ENCODE data around the gene SCO2. TPM values are rescaled to one million over a fixed set of nuclear protein-coding genes. Genes with fewer than 3 reads are reported as not detected.
A peak's percentile ranks its signal among the peaks of the same experiment; 100 is the strongest.

Gene SCO2
- 1.6 TPM in 1 of 2 replicates, not detected in the other for total RNA-seq (2014; rRNA removed; shearing (Covaris generic))

DNA sequence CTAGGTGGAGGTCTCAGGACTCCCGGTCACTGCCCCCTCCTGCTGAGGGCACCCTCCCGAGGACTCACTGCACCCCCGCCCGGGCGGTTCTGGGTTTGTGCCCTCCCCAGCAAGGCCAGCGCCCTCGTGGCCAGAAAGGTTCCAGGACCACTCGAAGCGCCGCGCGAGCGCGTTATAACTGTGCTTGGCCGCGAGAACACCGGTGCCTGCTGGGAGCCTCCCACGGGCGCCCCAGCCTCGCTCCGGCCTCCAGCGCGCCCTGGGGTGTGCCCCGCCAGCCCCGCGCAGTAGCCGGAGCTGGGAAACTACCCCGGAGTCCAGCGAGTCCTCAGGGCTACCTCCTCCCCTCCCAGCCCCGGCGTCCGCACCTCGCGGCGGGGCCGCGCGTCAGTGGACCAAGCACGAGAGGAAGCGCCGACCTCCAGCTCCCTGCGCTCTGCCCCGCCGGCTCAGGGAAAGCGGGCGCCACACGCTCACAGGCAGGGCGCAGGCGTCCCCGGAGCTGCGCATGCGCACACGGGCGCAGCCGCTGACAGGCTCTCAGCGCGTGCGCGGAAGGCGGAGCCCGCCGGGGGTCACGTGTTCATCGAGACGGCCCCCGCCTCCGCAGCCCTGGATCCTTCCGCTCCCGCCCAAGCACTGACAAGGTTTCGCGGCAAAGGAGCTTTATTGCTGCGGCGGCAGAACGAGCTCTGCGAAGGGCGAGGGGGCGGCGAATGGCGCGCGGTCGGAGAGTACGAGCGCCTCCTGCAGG, at the start of gene SCO2:
TSS of gene SCO2 (minus strand) at position 495 of the 754 bp plus-strand sequence. CDS start 1,187 bp downstream, outside the sequence.
- DNase-seq (ENCODE audit: low read depth) = peak; percentile 91

DNA sequence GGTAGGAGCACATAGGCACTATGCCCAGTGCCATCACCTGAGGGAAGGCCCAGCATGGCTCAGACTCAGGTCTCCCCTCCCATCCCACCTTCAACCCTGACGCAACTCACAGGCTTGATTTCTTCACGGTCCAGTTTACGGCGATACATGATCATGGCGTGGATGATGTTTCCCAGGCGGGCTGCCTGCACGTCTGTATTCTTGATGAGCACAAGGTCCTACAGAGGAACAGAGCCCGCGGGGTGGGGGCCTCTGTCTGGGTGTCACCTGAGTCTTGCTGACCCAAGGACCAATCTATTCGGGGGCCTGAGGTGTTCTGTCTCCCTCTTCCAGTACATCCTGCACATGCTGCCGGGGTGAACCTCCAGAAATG, 49.0 kb upstream of the SCO2 start:
- no peak for DNase-seq (ENCODE audit: low read depth)

- no peak for DNase-seq (ENCODE audit: low read depth)
Observed at GRCh38 chr22:50573491-50574382, 48.3 kb upstream of the SCO2 start.

DNA sequence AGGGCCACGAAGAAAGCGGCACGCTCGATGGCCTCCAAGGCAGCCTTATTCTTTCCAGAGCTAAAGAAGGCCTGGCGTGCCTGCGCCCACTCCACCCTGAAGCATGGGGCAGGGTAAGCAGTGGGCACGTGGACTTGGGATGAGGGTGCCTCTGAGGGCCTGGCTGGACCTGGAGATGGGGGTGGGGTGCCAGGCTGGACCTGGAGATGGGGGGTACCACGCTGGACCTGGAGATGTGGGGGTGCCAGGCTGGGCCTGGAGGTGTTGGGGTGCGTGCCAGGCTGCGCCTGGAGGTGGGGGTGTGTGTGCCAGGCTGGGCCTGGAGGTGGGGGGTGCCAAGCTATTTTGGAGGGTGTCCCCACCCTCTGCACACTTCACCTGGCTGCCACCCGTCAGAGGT, 47.6 kb upstream of the SCO2 start:
- no peak for DNase-seq (ENCODE audit: low read depth)

DNA sequence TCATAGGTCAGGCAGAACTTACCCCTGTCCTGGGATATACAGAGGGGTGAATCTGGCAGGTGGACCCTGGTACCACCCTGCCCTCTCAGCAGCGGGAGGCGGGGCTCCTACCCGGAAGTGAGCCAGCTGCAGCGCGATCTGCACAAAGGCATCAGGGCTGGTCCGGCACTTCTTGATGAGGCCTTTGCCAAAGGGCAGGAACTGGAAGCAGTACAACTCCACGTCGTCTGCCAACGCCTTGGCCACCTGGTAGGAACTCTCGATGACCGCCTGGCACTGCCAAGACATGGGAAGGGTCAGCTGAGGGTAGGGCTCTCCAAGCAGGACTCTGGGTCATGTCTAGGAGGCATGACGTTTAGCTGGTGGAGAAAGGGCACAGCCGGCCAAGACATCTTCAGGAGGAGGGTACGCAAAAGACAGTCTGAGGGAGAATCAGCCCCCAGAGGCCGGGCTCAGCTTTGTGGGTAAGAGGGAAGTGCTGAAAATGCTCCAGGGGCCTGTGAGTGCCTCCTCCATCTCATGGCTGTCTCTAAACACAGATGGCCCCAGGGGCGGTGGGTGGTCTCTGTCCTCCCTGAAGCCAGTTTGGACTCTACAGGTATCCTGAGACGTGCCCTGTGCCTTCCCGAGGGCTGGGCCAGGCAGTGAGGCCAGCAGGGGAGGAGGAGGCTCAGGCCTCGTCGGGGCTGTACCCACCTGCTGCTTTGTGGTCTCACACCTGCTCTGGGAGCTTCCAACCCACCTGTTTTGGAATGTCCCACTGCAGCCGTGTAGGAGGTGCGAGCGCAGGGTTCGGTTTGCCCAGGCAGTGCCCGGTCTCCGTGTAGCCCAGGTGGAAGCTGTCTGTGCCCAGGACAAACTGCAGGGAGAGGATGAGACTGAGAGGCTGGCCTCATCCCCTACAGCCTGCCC, 46.1 kb upstream of the SCO2 start:
- DNase-seq (ENCODE audit: low read depth) = no peak

DNA sequence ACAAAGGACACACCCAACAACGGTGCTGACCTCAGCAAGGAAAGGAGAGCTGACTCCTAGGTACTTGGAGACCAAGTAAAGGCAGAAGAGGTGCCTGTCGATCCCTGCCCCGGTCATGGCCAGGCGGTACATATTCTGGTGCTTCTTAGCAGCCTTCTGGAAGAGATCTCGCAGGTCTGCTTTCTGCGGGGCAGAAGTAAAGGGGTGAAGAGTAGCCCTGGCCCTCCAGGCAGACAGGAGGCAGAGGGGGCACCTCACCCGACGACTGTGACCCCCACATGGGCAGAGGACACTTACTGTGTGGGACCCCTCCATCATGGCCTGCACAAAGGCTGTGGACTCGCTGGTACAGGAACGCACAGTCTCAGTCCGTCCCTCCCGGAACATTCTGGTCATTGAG, 45.5 kb upstream of the SCO2 start:
- no peak for DNase-seq (ENCODE audit: low read depth)

DNA sequence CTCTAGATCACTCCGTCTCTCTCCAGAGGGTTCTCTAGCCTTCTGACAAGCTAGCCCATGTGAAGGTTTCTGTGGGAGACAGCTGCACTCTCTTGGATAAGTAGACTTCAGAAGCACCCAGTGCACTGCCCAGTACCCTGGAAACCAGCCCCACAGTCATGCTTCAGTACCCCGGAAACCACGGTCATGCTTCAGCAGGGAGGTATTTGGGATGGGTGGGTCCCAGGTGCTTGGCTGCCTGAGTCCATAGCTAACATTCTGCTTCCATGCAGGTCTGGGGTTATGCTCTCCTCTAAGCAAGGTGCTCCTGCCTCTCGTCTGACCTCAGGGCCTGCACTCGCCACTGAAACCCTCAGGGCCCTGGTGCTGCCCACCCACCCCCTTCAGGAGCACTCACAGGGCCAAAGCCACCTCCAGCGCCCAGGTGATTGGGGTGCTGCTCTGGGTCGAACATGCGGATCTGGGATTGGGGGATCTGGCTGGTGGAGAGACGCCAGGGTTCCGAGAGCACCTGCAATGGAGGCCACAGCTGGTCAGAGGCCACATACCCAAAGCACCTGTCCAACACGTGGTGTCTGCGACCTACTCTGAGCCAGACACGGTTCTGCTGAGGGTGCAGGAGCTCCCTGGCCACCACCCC, 44.6 kb upstream of the SCO2 start:
- DNase-seq (ENCODE audit: low read depth) = no peak

DNA sequence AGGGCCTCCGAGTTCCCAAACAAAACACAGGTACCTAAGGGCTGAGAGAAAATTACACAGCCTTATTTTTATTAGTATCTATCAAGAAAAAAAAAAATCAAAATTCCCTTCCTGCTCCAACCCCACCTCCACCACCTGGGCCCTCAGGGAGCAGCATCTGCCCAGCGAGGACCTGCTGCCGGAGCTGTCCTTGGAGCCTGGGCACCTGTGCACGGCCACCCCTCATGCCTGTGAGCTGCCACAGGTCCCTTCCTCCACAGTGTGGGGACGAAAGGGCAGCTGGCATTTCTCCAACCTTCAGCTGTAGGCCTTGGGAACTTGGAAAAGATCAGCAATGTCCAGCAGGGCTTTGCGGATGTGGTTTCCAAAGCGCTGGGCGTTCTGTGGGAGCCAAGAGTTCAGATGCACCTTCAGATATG, 43.7 kb upstream of the SCO2 start:
- DNase-seq (ENCODE audit: low read depth) = no peak

- no peak for DNase-seq (ENCODE audit: low read depth)
Observed at GRCh38 chr22:50568626-50569025, 43.2 kb upstream of the SCO2 start.

GRCh38 chr22:50567721-50568252, 42.4 kb upstream of the SCO2 start:
- DNase-seq (ENCODE audit: low read depth) = no peak

DNA sequence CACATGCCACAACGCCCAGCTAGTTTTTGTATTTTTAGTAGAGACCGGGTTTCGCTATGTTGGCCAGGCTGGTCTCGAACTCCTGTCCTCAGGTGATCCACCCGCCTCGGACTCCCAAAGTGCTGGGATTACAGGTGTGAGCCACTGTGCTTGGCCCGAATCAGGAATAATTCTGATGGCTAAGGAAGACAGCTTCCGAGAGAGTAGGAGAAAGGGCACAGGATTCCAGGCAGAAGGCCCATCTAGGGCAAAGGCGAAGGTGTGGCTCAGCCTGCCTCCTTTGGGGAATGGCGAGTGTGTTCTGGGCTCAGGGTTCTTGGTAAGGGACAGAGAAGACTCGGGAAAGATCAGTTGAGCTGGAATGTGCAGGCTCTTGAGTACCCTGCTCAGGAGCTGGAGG, 38.9 kb upstream of the SCO2 start:
- no peak for DNase-seq (ENCODE audit: low read depth)

DNA sequence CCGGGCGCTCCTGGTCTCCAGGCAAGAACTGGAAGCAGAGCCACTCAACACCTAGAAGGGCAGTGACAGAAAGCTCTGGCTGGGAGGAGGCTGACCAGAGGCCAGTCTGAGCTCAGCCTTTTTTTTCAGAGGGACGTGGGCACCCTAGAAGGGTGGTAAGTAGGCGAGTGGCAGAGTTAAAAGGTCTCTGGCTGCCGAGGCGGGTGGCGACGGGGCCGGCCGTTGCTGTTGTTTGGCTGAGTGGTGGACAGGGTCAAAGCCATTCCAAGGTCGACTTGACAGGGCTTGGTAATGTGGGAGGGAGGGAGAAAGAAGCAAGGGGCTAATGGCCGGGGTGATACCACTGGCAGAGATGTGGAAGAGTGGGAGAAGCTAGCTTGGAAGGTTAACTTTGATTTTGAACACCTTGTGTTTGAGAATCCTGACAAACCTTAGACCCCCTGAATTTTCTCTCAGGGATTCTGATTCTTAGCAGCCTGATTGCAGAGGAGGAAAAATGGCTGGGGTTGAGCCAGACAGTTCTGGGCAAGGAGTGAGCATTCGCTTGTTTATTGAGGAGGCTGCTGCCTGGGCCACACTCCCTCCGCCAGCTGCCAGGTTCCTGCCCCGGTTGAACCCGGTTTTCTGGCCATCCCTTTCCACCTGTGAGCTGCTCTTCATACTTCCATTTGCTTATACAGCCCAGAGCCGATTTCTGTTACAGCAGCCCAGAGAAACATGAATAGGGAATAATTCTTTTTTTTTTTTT, 38.2 kb upstream of the SCO2 start:
- DNase-seq (ENCODE audit: low read depth) = no peak

- peak; percentile 89 for DNase-seq (ENCODE audit: low read depth)
Observed at GRCh38 chr22:50562523-50563412, 37.4 kb upstream of the SCO2 start, which contains the start of gene SYCE3. Gene SYCE3 (minus strand): TSS chr22:50562919. CDS start chr22:50556405, 6,514 bp downstream.

- no peak for DNase-seq (ENCODE audit: low read depth)
Observed at GRCh38 chr22:50561401-50562358, 36.3 kb upstream of the SCO2 start.

- DNase-seq (ENCODE audit: low read depth) = no peak
Observed at GRCh38 chr22:50560034-50560433, 34.6 kb upstream of the SCO2 start.

DNA sequence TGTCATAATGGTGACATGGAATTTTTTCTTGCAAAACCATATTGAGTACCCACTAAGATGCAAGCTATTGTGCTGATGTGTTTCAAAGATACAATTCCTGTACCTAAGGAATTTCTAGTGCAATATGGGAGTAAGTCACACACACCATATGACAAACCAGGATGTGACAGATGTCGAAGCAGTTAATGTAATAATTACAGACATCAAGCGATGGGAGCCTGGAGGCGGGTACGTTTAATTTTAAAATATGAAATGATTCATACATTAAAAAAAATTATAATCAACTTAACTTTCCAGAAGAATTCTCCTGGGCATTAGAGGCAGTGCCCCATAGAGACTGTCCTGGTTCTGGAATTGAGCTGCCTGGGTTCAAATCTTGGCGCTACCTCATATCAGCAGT, 31.3 kb upstream of the SCO2 start:
- no peak for DNase-seq (ENCODE audit: low read depth)

GRCh38 chr22:50553310-50553709, 27.9 kb upstream of the SCO2 start:
- no peak for DNase-seq (ENCODE audit: low read depth)

DNA sequence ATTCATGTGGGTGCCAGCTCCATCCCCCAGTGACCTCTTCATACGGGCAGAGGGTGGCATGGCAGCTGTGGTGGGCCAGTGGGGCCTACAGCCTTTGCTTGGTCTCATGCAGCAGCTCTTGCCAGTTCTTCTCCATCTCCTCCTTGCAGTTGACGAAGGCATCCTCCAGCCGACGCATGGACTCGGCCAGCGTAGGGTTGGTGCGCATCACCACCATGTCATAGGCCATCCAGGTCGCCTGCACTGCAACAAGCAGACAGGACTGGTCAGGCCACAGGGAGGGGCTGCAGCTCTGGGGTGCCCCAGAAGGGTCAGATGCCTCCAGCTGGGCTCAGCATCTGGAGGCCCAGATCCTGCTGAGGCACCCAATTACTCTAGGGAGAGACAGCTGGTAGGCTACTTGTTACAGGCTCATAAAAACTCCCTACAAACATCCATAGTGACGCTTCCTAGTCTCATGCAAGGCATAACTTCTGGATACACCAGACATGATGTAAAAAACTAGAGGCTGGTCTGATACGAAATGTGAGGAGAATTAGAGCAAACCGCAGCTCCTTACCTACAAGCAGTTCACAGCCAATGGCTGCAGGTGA, 25.9 kb upstream of the SCO2 start:
- no peak for DNase-seq (ENCODE audit: low read depth)
